ENCODE data around the gene BBOF1. TPM values are rescaled to one million over a fixed set of nuclear protein-coding genes. Genes with fewer than 3 reads are reported as not detected.
A peak's percentile ranks its signal among the peaks of the same experiment; 100 is the strongest.

Gene BBOF1
- total RNA-seq, 1 donor from 2014 or later: 4.5 TPM

- no peak for DNase-seq (ENCODE audit: low spot score, unreplicated experiment)
- H3K9me3 Mint-ChIP-seq (ENCODE audit: low read depth): no peaks in the 10 kb centered on the region
- no peaks in the 10 kb centered on the region for H3K36me3 Mint-ChIP-seq (ENCODE audit: insufficient read depth)
- H3K27ac Mint-ChIP-seq: peak overlapping the region; percentile 97
- H3K4me1 Mint-ChIP-seq (ENCODE audit: low read depth): peaks cover 9% of the 10 kb centered on the region
- peak overlapping the region; percentile 89 for H3K4me3 Mint-ChIP-seq (ENCODE audit: low read depth)
- H3K27me3 Mint-ChIP-seq: no peaks in the 10 kb centered on the region
- TF ChIP-seq CTCF (IDR thresholded peaks at IDR 0.05; ENCODE audit: unreplicated experiment): no peak
Observed at GRCh38 chr14:74018174-74018585, 969 bp upstream of the BBOF1 start.

GRCh38 chr14:74019408-74020137 lies 424 bp downstream of the BBOF1 start:
- H3K27ac Mint-ChIP-seq: peak overlapping the region; percentile 87
- H3K9me3 Mint-ChIP-seq (ENCODE audit: low read depth): no peaks in the 10 kb centered on the region
- H3K27me3 Mint-ChIP-seq: no peaks in the 10 kb centered on the region

GRCh38 chr14:74022346-74022745 lies 3.2 kb downstream of the BBOF1 start:
- Mint-ChIP-seq H3K27ac (no peak overlapping the region), H3K36me3 (ENCODE audit: insufficient read depth) (no peaks in the 10 kb centered on the region), H3K4me1 (ENCODE audit: low read depth) (peaks cover 5% of the 10 kb centered on the region), H3K9me3 (ENCODE audit: low read depth) (no peaks in the 10 kb centered on the region), H3K27me3 (no peaks in the 10 kb centered on the region), H3K4me3 (ENCODE audit: low read depth) (no peak overlapping the region)
- no peak for TF ChIP-seq CTCF (IDR thresholded peaks at IDR 0.05; ENCODE audit: unreplicated experiment)
- no peak for DNase-seq (ENCODE audit: low spot score, unreplicated experiment)

More at GRCh38 chr14:74019408-74020137, 424 bp downstream of the BBOF1 start:
- Mint-ChIP-seq H3K4me3 (ENCODE audit: low read depth) (peak overlapping the region; percentile 89), H3K4me1 (ENCODE audit: low read depth) (peaks cover 5% of the 10 kb centered on the region), H3K36me3 (ENCODE audit: insufficient read depth) (no peaks in the 10 kb centered on the region)
- no peak for DNase-seq (ENCODE audit: low spot score, unreplicated experiment)
- TF ChIP-seq CTCF (IDR thresholded peaks at IDR 0.05; ENCODE audit: unreplicated experiment): no peak

- Mint-ChIP-seq H3K9me3 (ENCODE audit: low read depth) (no peaks in the 10 kb centered on the region), H3K36me3 (ENCODE audit: insufficient read depth) (no peaks in the 10 kb centered on the region), H3K4me3 (ENCODE audit: low read depth) (no peak overlapping the region), H3K4me1 (ENCODE audit: low read depth) (peaks cover 3% of the 10 kb centered on the region), H3K27me3 (no peaks in the 10 kb centered on the region), H3K27ac (peak overlapping the region; percentile 12)
- no peak for TF ChIP-seq CTCF (IDR thresholded peaks at IDR 0.05; ENCODE audit: unreplicated experiment)
- no peak for DNase-seq (ENCODE audit: low spot score, unreplicated experiment)
Observed at GRCh38 chr14:74029136-74029535, 10.0 kb downstream of the BBOF1 start.

GRCh38 chr14:74034572-74034971 lies 15.4 kb downstream of the BBOF1 start:
- TF ChIP-seq CTCF (IDR thresholded peaks at IDR 0.05; ENCODE audit: unreplicated experiment): no peak
- Mint-ChIP-seq H3K27me3 (no peaks in the 10 kb centered on the region), H3K4me3 (ENCODE audit: low read depth) (no peak overlapping the region), H3K4me1 (ENCODE audit: low read depth) (no peaks in the 10 kb centered on the region), H3K27ac (no peak overlapping the region), H3K36me3 (ENCODE audit: insufficient read depth) (no peaks in the 10 kb centered on the region), H3K9me3 (ENCODE audit: low read depth) (no peaks in the 10 kb centered on the region)
- no peak for DNase-seq (ENCODE audit: low spot score, unreplicated experiment)
